ENCODE data around the gene RNF217.
A peak's percentile ranks its signal among the peaks of the same experiment; 100 is the strongest.
"Not testable (repeated sequence)": the region's sequence is repeated elsewhere in the genome, so short reads cannot be mapped to it uniquely, and the experiment has no call there.

RNF217 gene

DNA sequence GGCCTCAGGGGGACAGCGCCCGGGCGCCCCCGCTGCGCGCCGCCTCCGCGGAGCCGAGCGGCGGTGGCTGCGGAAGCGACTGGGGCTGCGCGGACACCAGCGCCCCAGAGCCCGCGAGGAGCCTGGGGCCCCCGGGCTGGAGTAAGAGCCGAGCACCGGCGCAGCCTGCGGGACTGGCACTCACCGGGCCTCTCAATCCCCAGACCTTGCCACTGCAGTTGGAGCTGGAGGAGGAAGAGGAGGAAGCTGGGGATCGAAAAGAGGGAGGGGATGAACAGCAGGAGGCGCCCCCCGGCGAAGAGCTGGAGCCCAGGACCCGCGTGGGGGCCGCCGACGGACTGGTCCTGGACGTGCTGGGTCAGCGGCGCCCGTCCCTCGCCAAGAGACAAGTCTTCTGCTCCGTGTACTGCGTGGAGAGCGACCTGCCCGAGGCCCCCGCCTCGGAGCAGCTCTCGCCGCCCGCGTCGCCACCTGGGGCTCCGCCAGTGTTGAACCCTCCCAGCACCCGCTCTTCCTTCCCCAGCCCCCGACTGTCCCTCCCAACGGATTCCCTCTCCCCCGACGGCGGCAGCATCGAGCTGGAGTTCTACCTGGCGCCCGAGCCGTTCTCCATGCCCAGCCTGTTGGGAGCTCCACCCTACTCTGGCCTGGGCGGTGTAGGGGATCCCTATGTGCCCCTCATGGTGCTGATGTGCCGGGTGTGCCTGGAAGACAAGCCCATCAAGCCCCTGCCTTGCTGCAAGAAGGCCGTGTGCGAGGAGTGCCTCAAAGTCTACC is 590 bp downstream of the RNF217 start:
- peak; percentile 40 for DNase-seq (ENCODE audit: low spot score)

DNA sequence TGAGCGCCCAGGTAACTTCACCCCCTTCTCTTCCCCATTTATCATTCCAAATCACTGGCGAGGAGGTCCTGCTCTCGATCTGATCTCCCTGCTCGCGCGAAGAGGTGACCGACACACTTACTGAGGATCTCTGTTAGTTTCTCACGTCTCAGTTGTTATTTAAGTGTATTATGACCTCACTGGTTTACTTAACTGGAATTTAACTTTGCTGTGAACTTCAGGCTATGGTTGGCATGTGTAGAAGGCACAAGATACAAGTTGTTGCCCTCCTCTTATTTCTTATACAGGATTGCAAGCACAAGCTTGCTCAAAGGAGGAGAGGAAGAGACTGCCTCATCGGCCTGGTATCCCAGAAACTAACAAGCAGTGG is 1.2 kb downstream of the RNF217 start:
- DNase-seq (ENCODE audit: low spot score), result no peak

DNA sequence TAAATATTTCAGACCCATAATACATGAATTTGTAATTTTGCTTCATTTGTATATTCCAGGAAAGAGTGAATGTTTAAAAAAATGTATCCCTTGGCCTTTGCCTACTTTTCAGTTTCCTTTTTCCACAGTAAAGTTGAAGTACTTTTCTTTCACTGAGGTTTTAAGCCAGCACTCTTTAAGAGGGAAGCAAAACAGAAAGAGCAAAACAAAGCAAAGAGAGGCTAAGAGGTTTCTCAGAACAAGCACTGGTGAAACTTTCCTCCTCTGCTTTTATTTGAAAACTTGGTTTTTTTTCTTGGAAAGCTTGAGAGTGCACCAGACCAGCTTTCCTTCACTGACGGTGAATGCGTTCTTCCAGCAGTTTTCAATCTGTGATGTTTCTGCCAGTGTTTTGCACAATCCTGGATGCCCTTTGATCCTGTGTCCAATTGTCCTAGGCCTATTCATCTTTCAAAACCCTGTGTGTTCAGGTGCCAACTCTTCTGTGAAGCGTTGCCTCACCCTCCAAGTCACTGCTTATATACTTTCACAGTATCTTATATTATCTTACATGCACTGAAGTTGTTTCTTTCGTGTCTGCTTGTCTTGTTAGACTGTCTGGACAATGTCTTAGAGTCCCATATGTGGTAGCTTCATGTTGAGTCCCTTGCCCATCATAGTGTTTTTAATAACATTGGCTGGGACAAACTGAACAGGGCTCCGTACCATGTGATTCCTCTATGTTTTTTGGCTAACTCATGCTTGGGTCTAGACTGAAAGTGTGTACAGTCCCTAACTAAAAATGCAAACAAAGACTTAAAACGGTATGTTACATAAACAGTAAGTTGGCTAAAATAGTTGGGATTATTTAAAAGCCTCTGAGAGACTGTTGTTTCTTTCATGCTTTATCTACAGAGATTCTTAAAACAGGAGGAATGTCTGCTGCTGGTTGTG is 1.9 kb downstream of the RNF217 start:
- no peak for DNase-seq (ENCODE audit: low spot score)

DNA sequence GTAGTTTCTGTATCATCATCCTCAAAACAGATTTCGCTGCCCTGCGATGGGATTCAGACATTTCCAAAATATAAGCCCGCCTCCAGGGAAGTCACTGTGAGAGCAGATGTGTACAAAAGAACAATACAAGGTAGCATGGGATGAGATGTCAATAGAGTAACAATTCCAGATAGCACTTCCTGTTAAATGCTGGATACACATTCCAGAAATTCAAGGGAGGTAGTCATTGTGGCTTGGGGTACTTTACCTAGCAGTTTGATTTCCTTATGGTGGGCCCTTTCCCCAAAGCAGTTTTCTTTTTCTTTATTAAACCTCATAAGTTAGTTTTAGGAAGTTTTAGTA is 2.5 kb downstream of the RNF217 start:
- DNase-seq (ENCODE audit: low spot score), result no peak

DNA sequence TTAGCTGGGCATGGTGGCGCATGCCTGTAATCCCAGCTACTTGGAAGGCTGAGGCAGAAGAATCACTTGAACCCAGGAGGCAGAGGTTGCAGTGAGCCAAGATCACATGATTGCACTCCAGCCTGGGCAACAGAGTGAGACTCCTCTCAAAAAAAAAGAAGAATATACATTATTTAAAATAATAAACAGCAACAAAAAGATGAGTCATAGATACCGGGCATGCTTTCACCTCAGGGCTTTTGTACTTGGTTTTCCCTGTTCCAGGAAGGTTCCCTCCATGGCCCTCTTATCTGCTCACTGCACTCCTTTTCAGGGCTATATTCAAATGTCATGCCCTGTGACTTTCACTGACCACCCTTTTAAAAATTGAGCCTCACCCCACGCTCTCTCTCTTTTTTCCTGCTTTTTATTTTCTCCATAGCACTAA is 3.2 kb downstream of the RNF217 start:
- DNase-seq (ENCODE audit: low spot score), result not testable (repeated sequence)

DNA sequence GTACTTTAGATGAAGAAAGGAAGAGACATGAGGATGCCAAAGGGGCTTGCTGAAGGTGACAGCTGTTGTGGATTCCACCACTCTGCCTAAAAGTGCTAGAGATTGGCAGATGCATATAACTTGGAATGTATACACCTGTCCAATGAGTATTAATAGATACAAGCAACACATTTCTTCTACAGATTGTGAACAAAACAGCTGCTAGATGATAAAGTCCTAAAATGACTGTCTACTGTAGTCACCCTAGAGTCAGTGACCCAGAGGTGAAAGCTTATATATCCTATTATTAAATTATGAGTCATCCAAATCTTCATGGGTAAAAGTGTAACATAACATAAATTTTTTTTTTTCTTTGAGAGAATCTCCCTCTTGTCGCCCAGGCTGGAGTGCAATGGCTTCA is 5.2 kb downstream of the RNF217 start:
- no peak for DNase-seq (ENCODE audit: low spot score)

DNA sequence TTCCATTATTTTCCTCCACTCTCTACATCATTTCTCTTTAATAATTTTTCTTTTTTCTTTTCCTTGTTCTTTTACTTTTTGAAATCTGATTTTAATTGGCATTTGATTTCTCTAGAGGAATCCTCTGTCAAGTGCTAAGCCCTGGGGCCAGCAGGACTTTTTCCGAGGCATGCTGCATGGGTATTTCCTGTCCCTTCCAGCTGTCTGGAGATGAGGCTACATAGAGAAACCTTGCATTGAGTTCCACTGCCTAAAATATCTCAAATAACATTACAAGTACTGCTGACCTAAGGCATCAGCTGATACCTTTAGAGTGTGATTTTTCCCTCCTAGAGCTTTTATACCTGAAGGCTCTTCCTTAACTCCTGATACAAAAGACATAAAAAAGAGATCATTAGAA is 6.2 kb downstream of the RNF217 start:
- no peak for DNase-seq (ENCODE audit: low spot score)

DNA sequence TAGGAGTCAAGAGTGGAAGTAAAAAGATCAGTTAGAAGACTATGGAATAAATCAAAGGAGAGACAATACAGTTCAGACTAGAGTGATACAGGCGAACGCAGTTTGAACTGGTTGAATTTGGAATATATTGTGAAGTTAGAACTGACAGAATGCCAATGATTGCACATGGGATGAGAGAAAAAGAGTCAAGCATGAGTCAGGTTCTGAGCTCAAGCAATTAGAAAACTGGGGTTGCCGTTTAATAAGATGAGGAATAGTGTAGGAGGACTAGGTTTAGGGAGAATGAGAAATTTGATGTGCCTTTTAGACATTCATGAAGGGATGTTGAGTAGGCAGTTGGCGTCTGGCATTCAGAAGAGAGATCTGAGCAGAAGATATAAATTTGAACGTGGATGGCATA is 8.0 kb downstream of the RNF217 start:
- peak; percentile 31 for DNase-seq (ENCODE audit: low spot score)

DNA sequence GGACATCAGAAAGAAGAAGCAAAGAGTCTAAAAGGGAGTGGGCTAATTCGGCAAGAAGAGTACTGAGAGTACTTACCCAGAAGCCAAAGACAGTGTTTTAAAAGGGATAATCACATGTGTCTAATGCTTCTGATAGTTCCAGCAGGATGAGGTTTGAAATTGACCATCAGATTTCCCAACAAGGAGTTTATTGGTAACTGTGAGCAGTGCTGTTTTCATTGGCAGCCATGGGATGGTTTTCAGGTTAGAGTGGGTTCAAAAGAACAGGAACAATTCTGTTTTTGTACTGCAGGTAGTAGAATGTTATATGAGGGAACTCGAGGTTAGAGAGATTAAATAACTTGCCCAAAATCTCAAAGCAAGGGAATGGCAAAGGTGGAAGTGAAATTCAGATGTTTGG is 8.5 kb downstream of the RNF217 start:
- DNase-seq (ENCODE audit: low spot score), result no peak

DNA sequence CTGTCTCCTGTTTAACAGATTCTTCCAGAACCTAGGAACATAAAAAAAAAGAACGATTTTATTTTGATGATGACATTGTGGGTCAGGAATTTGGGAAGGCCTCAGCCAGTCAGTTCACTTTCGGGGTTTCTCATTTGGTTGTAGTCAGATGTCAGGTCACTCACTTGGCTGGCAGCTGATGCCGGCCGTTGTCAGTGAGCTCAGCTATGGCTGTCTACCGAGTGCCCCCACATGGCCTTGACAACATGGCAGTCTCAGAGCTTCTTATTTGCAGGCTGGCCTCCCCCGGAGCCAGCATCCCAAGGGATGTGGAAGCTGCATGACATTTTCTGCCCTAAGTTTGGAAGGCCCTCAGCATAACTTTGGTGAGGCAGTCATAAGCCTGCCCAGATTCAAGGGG is 11.5 kb downstream of the RNF217 start:
- no peak for DNase-seq (ENCODE audit: low spot score)

DNA sequence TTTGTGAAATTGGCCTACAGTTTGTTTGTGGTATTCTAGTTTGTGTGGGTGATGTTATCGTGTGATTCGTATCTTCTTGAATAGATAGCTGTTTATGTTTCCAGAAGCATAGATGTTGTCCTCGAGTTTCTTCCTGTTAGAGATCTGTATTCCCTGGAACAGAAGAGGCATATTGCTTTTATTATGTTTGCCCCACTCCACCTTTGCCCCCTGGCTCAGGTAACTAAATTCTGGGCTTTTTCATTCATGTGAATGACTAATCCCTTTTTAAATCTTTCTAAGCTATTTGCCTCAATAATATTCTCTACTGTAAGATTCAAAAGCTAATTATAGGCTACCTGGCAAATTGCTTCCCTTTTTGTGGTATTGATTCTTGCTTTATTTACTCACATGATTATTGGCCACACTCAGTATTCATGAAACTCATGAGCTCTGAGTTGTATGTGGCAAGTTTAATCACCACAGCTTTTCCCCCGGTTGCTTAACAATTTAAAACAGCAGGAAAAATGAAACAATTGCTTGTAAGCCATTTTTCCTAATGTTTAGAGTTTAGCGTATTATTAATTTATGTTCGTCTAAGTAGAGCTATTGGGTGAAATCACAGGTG is 12.6 kb downstream of the RNF217 start:
- no peak for DNase-seq (ENCODE audit: low spot score)

DNA sequence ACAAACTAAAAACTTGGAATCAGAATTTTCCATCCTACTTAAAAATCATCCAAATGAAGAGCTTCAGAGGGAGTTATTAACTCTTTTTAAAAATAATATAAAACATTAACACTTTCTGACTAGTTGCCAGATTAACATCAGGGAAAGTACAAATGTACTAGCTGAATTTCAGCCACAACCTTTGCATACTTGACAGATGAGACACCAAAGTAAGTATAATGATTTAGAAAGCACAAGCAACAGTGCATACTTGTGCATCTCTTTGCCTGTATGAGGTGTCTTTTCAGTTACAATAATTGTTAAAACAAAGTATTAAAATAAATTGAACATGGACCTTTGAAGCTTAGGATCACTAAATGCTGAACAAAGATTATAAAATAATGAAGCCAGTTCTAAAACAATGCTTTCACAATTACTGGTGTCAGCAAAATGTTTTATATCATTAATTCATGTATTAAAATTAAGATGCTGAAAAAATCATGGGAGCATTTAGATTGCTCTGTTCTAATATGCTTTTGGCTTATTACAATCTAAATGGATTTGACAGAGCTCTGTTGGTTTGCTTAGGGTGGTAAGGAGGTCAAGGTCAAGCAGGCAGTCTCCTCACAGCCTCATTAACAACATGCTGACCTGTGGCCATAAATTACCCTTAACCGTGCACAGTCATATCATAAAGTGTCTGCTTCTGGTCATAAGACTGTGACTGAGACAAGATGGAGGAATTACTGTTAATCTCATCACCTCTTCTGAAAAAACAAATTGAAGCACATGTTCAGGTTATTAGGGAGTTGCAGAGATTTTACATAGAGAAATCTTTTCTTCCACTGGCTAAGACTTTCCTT is 15.1 kb downstream of the RNF217 start:
- DNase-seq (ENCODE audit: low spot score), result no peak

DNA sequence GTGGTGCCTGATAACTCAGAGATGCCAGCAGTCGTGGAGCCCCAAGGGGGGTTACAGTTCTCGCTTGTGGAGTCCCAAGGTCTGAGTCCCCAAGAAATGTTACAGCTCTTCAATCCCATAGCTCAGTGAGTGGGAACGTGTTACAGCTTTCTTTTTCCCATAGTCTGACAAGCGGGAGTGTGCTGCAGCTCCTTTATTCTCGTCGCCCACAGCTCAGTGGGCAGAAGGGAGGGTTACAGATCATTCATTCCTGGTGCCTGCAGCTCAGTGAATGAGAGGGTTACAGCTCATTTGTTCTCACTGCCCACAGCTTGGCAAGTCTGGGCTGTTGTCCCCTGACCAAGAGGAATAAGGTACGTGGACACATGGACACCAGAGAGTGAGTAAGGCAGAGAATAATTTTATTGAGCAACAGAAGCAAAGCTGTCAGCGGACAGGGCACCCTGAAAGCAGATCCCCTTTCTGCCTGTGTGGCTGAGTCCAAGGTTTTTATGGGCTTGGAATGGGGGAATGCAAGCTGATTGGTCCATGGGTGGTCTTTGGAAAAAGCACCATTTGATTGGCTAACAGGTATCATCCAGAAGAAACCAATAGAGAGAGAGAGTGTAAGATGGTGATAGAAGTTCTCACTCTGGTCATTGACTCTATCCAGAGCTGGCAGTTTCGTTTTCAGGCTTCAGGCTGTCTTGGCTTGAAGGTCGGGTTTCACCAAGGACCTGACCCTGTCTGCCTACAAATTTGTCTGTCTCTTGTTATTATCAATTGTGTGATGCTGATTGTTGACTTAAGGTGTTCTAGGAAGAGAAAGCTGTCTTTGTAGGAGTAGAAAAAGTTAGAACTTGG is 16.4 kb downstream of the RNF217 start:
- no peak for DNase-seq (ENCODE audit: low spot score)

DNA sequence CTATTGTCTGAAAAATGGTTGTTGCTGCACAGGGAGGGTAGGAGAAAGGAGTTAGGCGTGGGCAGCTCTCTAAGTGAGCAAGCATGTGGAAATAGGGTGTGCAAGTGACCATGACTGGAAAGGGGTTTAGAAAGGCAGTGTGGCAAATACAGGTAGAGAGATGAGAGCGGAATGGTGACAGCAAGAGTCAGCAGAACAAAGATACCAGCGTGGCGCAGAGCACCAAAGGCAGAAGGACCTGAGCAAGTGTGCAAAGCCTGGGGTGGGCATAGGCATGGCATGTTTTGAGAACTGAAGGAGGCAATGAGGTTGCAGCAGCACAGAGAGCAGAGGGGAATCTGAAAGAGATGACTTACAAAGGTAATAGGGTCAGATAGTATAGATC is 17.0 kb downstream of the RNF217 start:
- DNase-seq (ENCODE audit: low spot score), result no peak

DNA sequence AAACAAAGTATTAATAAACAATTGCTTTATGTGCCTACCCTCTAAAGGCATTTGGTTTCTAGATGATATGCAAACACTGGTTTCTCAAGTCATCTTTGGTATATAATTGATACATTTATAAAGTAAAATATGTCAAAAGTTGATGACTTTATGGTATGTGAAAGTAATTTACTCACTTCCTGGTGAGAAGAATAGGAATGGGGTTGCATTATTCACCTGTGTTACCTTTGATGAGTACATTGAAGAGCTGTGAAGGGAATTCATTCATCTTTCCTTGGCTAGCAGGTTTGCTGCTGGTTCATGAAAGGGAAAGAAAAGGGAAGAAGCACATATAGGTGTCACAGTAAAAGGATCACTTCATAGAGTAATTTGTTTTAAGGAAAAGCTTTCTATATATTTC is 20.4 kb downstream of the RNF217 start:
- no peak for DNase-seq (ENCODE audit: low spot score)

DNA sequence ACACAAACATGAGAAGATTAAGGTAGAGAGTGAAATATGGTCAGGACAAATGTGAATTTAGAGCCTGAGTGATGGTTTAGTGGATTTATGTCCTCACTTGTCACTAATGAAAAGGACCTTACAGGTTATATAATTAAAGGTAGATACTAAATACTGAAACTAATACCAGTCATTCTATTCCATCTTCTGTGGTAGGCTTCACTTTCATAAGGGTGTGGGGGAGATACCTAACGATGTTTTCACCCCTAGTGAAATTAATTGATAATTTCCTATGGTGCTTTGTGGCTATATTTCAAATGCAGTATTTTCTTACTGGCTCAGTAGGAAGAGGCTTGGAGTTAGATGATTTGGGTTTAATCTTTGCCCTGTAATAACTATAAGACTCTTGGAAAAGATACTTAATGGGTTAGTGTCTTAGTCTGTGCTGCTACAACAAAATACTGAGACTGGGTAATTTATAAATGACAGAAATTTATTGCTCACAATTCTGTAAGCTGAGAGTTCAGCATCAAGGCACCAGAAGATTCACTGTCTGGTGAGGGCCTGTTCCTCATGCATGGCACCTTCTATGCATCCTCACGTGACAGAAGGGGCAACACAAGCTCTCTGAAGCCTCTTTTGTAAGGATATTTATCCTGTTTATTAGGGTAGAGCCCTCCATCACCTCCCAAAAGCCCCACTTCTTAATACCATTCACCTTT is 21.3 kb downstream of the RNF217 start:
- DNase-seq (ENCODE audit: low spot score), result no peak

DNA sequence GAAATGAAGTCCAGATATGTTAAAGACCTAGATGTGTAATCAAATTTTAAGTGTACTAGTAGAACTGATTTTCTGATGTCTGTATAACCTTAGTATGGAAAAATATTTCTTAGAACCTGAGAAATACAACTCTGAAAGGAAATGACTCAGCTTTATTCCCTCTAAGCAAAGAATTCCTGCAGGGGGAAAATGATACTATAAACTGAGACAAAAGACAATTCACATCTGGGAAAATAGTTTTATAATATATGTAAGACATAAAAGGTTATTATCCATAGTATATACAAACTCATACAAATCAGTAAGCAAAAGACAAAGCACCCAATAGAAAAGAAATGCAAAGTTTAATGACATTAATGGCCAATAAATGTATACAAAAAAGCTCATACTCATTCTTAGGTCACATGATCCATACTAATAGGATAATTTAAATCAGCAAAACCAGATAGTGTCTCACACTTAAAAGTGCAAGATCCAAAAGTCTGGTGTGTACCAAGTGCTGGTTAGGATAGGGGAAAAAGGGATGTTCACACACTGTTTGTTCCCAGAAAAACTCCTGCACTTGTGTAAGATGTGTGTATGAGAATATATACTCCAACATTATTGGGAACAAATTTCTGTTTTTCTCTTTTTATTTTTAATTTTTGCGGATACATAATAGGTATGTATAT is 22.6 kb downstream of the RNF217 start:
- no peak for DNase-seq (ENCODE audit: low spot score)

DNA sequence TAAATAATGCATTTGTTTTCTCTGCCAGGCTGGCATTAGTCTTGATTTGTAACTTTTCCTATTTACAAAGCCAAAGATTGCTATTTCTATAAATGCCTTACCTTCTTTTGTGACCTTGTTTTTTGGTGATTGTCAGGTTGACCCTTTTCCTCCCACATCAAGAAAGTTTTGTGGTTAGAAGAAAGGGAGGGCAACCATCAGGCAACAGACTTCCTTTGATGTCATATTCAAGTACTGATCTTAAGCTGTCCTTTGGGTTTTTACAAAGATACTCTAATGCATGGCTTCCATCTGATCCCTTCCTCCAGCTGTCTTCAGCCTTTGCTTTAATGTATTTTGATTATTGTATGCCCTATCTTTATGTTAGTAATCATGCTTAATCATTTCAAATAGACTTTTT is 23.9 kb downstream of the RNF217 start:
- no peak for DNase-seq (ENCODE audit: low spot score)

DNA sequence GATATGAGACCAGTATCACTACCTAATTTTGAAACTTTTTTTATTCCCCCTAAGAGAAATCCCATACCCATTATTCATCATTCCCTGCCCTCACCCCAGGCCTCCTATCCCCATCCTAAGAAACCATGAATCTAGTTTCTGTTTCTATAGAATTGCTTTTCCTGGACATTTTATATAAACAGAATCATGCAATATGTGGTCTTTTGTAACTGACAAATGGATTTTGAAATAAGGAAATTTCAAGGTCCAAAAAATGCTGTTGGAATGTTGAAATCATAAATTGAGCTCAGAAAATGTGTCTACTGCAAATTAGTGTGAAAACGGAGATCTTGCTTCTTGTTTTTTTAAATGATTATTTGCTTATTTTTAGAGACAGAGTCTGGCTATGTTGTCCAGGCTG is 25.1 kb downstream of the RNF217 start:
- no peak for DNase-seq (ENCODE audit: low spot score)

DNA sequence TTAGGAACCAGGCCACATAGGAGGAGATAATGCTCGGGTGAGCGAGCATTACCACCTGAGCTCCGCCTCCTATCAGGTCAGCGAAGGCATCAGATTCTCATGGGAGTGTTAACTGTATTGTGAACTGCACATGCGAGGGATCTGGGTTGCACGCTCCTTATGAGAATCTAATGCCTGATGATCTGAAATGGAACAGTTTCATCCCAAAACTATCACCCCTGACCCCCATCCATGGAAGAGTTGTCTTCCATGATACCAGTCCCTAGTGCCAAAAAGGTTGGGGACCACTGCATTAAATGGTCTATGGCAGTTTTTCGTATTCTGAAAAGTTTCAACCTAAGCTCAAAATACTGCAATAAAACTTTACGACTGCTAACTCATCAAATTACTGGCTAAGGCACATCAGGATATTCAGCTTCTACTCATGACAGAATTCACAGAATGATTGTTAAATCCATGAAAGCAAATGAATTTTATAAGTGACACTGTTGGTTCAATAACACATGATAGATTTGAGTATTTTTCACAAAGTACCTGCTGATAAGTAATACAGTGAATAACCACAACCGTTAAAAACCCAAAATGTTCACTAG is 25.9 kb downstream of the RNF217 start:
- DNase-seq (ENCODE audit: low spot score), result no peak

All from AG08395 (cell line).